Osteoblast (primary cell): ENCODE results near the gene STRN4. TPM values are rescaled to one million over a fixed set of nuclear protein-coding genes. Genes with fewer than 3 reads are reported as not detected.

Source experiments
- DNase-seq: peaks from one replicate; pipeline ENCODE4 v3.0.0; 2011; ENCODE audit warnings: low spot score, mixed read lengths; ENCODE audit not compliant: insufficient read length; ENCODE audit errors: missing footprints
- H2AFZ ChIP-seq: 2 replicates; pipeline ENCODE4 v1.6.0; 2011; ENCODE audit warnings: mild to moderate bottlenecking, low read length
- H3K27ac ChIP-seq: 2 replicates; pipeline ENCODE4 v1.5.1; 2011; ENCODE audit warnings: mild to moderate bottlenecking, low read depth, low read length, moderate library complexity
- H3K27me3 ChIP-seq: 2 replicates; pipeline ENCODE4 v1.6.0; 2012; ENCODE audit warnings: mild to moderate bottlenecking, control low read depth, inconsistent platforms, low read length, moderate library complexity; ENCODE audit not compliant: insufficient read depth
- H3K36me3 ChIP-seq: 2 replicates; pipeline ENCODE4 v1.5.1; 2011; ENCODE audit warnings: mild to moderate bottlenecking, low read length, control low read depth, moderate library complexity; ENCODE audit not compliant: insufficient read depth
- H3K4me1 ChIP-seq: 2 replicates; pipeline ENCODE4 v1.5.1; 2011; ENCODE audit warnings: mild to moderate bottlenecking, low read length, control low read depth, moderate library complexity; ENCODE audit not compliant: insufficient read depth
- H3K4me2 ChIP-seq: 2 replicates; pipeline ENCODE4 v1.6.0; 2011; ENCODE audit warnings: mild to moderate bottlenecking, low read length; ENCODE audit not compliant: insufficient read depth
- H3K4me3 ChIP-seq: fragments of 200-600 bp; sonication (generic); 3 replicates; pipeline ENCODE4 v1.5.1; 2012; ENCODE audit warnings: mild to moderate bottlenecking, low read length, inconsistent platforms; ENCODE audit not compliant: insufficient read depth
- H3K79me2 ChIP-seq: 2 replicates; pipeline ENCODE4 v1.6.0; 2012; ENCODE audit warnings: mild to moderate bottlenecking, low read length, control low read depth, inconsistent platforms; ENCODE audit not compliant: insufficient read depth
- H3K9me3 ChIP-seq: 2 replicates; pipeline ENCODE4 v1.5.1; 2011; ENCODE audit warnings: low read depth, low read length, control low read depth
- H4K20me1 ChIP-seq: 2 replicates; pipeline ENCODE4 v1.6.0; 2012; ENCODE audit warnings: mild to moderate bottlenecking, low read length, control low read depth; ENCODE audit not compliant: insufficient read depth
- CTCF ChIP-seq: IDR thresholded peaks from 2 replicates; pipeline ENCODE4 v1.5.1; 2011; ENCODE audit warnings: mild to moderate bottlenecking, low read depth, low read length, moderate library complexity; ENCODE audit errors: extremely low read depth
- total RNA-seq: library from RNA; depleted of rRNA; stranded (reverse); fragments of >200 nt; gene quantifications from 2 replicates; pipeline ENCODE4 v1.2.3, GENCODE V29; 2012

STRN4 gene
- total RNA-seq, 1 donor = 56.5 TPM

DNA sequence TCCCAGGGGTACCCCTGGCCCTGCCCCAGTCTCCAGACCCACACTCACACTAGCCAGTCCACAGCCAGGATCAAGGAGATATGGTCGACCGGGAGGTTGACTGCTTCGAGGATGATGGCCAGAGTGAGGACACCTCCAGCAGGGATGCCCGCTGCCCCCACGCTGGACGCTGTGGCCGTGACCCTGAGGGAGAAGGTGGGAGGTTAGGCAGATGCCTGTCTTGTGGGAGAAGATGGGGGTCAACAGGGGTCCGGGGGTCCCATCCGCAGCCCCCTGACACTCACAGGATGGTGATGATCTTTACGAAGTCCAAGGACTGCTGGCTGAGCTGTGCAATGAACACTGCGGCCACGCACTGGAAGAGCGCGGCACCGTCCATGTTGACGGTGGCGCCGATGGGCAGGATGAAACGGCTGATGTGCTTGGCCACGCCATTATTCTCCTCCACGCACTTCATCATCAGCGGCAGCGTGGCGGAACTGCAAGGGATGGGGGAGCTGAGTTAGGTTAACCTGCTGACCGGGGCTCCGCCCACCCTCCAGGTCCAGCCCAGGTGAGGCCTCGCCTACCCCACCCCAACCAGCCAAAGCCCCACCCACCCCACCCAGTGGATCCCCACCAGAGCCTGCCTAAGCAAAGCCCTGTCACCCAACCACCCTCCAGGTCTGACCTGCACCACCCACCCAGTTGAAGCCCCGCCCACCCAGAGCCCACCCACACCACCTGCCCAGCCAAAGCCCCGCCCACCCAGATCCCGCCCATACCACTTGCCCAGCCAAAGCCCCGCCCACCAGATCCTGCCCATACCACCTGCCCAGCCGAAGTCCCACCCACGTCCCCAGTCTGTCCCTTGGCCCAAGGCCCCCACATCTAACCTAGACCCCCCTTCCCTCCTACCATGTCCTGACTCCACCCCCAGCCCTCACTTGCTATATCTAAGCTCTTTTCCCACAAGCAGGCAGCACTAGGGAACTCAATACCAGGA is 31.0 kb upstream of the STRN4 start:
- H4K20me1 ChIP-seq = peaks cover 21% of the 10 kb centered on the region
- H2AFZ ChIP-seq = no peak overlapping the region
- H3K9me3 ChIP-seq = no peaks in the 10 kb centered on the region
- TF ChIP-seq CTCF = no peak
- peak; percentile 68 for DNase-seq
- no peaks in the 10 kb centered on the region for H3K27me3 ChIP-seq
- peaks cover 61% of the 10 kb centered on the region for H3K36me3 ChIP-seq
- peaks cover 6% of the 10 kb centered on the region for H3K4me1 ChIP-seq
- no peak overlapping the region for H3K4me3 ChIP-seq
- H3K79me2 ChIP-seq = peaks cover 22% of the 10 kb centered on the region
- no peak overlapping the region for H3K4me2 ChIP-seq
- H3K27ac ChIP-seq = no peak overlapping the region

GRCh38 chr19:46775642-46776258 is 29.5 kb upstream of the STRN4 start:
- H3K36me3 ChIP-seq = peaks cover 55% of the 10 kb centered on the region
- DNase-seq = peak; percentile 29

GRCh38 chr19:46773018-46773399 is 26.8 kb upstream of the STRN4 start:
- no peak for TF ChIP-seq CTCF
- H3K79me2 ChIP-seq = peaks cover 2% of the 10 kb centered on the region
- H3K9me3 ChIP-seq = no peaks in the 10 kb centered on the region
- no peak overlapping the region for H2AFZ ChIP-seq
- H3K27ac ChIP-seq = no peak overlapping the region
- H3K4me1 ChIP-seq = no peaks in the 10 kb centered on the region
- no peaks in the 10 kb centered on the region for H3K27me3 ChIP-seq
- H3K4me2 ChIP-seq = no peak overlapping the region
- H3K4me3 ChIP-seq = no peak overlapping the region
- H4K20me1 ChIP-seq = peaks cover 13% of the 10 kb centered on the region
- no peak for DNase-seq
- peaks cover 38% of the 10 kb centered on the region for H3K36me3 ChIP-seq

More at GRCh38 chr19:46775642-46776258, 29.5 kb upstream of the STRN4 start:
- H3K27me3 ChIP-seq = no peaks in the 10 kb centered on the region
- no peak for TF ChIP-seq CTCF
- H2AFZ ChIP-seq = no peak overlapping the region
- no peak overlapping the region for H3K27ac ChIP-seq
- H4K20me1 ChIP-seq = peaks cover 16% of the 10 kb centered on the region
- H3K4me2 ChIP-seq = no peak overlapping the region
- no peak overlapping the region for H3K4me3 ChIP-seq
- no peaks in the 10 kb centered on the region for H3K9me3 ChIP-seq
- peaks cover 14% of the 10 kb centered on the region for H3K79me2 ChIP-seq
- peaks cover under 1% of the 10 kb centered on the region for H3K4me1 ChIP-seq
